OCI-LY3 (cell line): ENCODE measurements around the gene IFNE.

Experiments
- CTCF ChIP-seq: fragments of 200-600, 300-600 bp; sonication (generic); IDR thresholded peaks from 2 replicates; pipeline ENCODE4 v1.5.1; 2014; ENCODE audit warnings: antibody characterized with exemption, low read length, low read depth
- EZH2phosphoT487 ChIP-seq: fragments of 200-600 bp; shearing (Covaris generic); IDR thresholded peaks from 2 replicates; pipeline ENCODE4 v1.6.1; 2018; ENCODE audit warnings: antibody characterized with exemption, mixed run types, low read depth

- TF ChIP-seq CTCF (peak; percentile 28), EZH2phosphoT487 (no peak)
Observed at GRCh38 chr9:21491756-21492155, 9.6 kb upstream of the IFNE start.
